ENCODE results near the gene SMIM31.
A peak's percentile ranks its signal among the peaks of the same experiment; 100 is the strongest.

The SMIM31 gene

GRCh38 chr4:164789047-164789446 lies 35.1 kb downstream of the SMIM31 start:
- no peak for DNase-seq

GRCh38 chr4:164790249-164790648 lies 36.3 kb downstream of the SMIM31 start:
- DNase-seq = no peak

- DNase-seq = no peak
Measured at GRCh38 chr4:164799410-164799809, 45.5 kb downstream of the SMIM31 start.

GRCh38 chr4:164800786-164801185 lies 46.9 kb downstream of the SMIM31 start:
- no peak for DNase-seq

- no peak for DNase-seq
Measured at GRCh38 chr4:164802301-164802901, 48.5 kb downstream of the SMIM31 start.

- no peak for DNase-seq
Measured at GRCh38 chr4:164803702-164804101, 49.8 kb downstream of the SMIM31 start.

- no peak for DNase-seq
Measured at GRCh38 chr4:164807611-164808010, 53.7 kb downstream of the SMIM31 start.

GRCh38 chr4:164813554-164813953 lies 59.6 kb downstream of the SMIM31 start:
- no peak for DNase-seq

- no peak for DNase-seq
Measured at GRCh38 chr4:164815711-164816110, 61.8 kb downstream of the SMIM31 start.

- DNase-seq = no peak
Measured at GRCh38 chr4:164819366-164819765, 65.4 kb downstream of the SMIM31 start.

GRCh38 chr4:164821711-164822110 lies 67.8 kb downstream of the SMIM31 start:
- DNase-seq = no peak

GRCh38 chr4:164824581-164824980 lies 70.7 kb downstream of the SMIM31 start:
- DNase-seq = no peak

GRCh38 chr4:164828955-164829354 lies 75.0 kb downstream of the SMIM31 start:
- DNase-seq = no peak

- DNase-seq = peak; percentile 55
Measured at GRCh38 chr4:164846566-164846965, 92.6 kb downstream of the SMIM31 start.

- DNase-seq = no peak
Measured at GRCh38 chr4:164847016-164847415, 93.1 kb downstream of the SMIM31 start.

GRCh38 chr4:164847967-164848649 lies 94.2 kb downstream of the SMIM31 start:
- DNase-seq = peak; percentile 49
